ENCODE data around the gene KPNA1.

Gene KPNA1

DNA sequence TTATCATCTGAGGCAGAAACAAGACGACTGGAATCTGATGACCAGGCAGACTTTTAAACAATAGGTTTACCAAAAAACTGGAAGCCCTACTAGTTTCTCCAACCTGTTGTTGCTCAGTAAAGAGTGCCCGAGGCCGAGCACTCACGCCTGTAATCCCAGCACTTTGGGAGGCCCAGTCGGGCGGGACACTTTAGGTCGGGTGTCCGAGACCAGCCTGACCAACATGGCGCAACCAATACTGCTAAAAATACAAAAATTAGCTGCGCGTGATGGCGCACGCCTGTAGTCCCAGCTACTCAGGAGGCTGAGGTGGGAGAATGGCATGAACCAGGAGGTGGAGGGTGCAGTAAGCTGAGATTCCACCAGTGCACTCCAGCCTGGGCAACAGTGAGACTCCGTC, 97.8 kb downstream of the KPNA1 start:
- DNase-seq (ENCODE audit: low read depth): no peak
- H3K4me3 ChIP-seq (ENCODE audit: low read depth, low read length): peak overlapping the region; percentile 95
- no peak for TF ChIP-seq MAX (IDR thresholded peaks at IDR 0.05; ENCODE audit: low read depth, low read length)
- TF ChIP-seq MYC (IDR thresholded peaks at IDR 0.05; ENCODE audit: low read depth, low read length): no peak
- TF ChIP-seq POLR2A (IDR thresholded peaks at IDR 0.05; ENCODE audit: extremely low read depth, insufficient read length): no peak
- TF ChIP-seq CTCF (IDR thresholded peaks at IDR 0.05; ENCODE audit: low read depth, low read length): no peak

DNA sequence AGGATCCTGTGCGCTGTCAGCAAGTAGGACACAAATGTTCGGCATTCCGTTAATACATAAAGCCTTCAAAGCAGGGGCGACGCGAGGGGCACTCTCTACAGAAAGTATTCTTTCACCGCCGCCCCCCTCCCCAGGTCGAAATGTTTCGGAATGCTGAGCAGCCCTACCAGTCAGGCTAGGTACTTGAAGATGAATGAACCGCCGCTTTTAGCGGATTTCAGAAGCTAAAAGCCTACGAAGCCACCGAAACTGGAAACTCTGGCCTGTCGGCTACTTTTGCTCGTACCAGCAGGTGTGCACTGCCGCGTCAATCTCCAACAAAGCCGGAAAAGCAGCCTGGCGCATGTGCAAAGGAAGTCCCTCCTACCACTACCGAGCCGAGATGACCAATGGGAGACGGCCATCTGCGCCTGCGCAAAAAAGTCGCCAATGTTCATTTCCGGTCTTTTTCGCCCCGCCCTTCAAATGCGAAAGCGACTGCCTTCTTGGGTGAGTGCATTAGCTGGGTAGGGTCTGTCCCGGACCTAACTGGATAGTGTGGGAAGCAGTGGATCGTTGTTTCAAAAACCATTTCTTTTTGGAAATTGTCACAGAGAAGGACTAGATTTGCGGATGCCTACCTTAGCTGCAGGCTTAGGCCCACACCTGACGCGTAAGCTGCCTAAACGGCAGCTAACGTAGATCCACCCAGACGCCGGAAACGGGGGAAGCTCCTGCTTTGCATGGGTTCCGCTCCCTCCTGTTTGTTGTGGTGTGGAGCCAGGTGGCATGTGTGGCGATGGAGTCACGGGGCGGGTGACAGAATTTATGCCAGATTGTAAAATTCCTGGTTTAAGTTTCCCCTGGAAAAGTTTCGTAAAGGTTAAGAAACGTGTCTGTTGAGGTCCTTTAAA, 98.7 kb downstream of the KPNA1 start, which contains the start of gene WDR5B:
WDR5B (minus strand) TSS at position 301 of the 893 bp plus-strand sequence. CDS start 534 bp downstream, outside the sequence.
- H3K4me3 ChIP-seq (ENCODE audit: low read depth, low read length): peak within 1 kb of the TSS; percentile 95
- TF ChIP-seq POLR2A (IDR thresholded peaks at IDR 0.05; ENCODE audit: extremely low read depth, insufficient read length) (peak; percentile 95), MYC (IDR thresholded peaks at IDR 0.05; ENCODE audit: low read depth, low read length) (peak; percentile 85; the same call in 1 of the 2 replicates), MAX (IDR thresholded peaks at IDR 0.05; ENCODE audit: low read depth, low read length) (peak; percentile 89), CTCF (IDR thresholded peaks at IDR 0.05; ENCODE audit: low read depth, low read length) (no peak)
- DNase-seq (ENCODE audit: low read depth): peak; percentile 95

- peak; percentile 64 for DNase-seq (ENCODE audit: low read depth)
- H3K4me3 ChIP-seq (ENCODE audit: low read depth, low read length): peak overlapping the region; percentile 95
- TF ChIP-seq MAX (IDR thresholded peaks at IDR 0.05; ENCODE audit: low read depth, low read length) (0 out of 2 replicates have a peak, but pooled peaks have one; percentile 21), POLR2A (IDR thresholded peaks at IDR 0.05; ENCODE audit: extremely low read depth, insufficient read length) (no peak)
Measured at GRCh38 chr3:122415104-122415744, 99.5 kb downstream of the KPNA1 start.

- no peak for DNase-seq (ENCODE audit: low read depth)
- TF ChIP-seq MAX (IDR thresholded peaks at IDR 0.05; ENCODE audit: low read depth, low read length): no peak
- TF ChIP-seq POLR2A (IDR thresholded peaks at IDR 0.05; ENCODE audit: extremely low read depth, insufficient read length): no peak
- no peak for TF ChIP-seq MYC (IDR thresholded peaks at IDR 0.05; ENCODE audit: low read depth, low read length)
- TF ChIP-seq CTCF (IDR thresholded peaks at IDR 0.05; ENCODE audit: low read depth, low read length): no peak
- H3K4me3 ChIP-seq (ENCODE audit: low read depth, low read length): peak overlapping the region; percentile 95
Measured at GRCh38 chr3:122414391-122414790, 100.3 kb downstream of the KPNA1 start.

DNA sequence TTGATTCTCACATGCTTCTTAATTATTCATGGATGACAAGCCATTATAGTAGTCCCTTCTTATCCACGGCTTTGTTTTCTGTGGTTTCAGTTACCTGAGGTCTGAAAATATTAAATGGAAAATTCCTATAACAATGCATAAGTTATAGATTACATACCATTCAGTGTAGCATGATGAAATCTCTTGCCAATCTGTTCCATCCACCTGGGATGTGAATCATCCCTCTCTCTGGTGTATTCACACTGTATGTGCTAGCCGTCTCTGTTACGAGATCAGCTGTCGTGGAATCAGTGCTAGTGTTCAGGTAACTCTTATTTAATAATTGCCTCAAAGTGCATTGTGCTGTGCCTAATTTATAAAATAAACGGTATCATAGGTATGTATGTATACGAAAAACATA, 104.1 kb downstream of the KPNA1 start:
- H3K4me3 ChIP-seq (ENCODE audit: low read depth, low read length): no peak overlapping the region
- no peak for DNase-seq (ENCODE audit: low read depth)
- no peak for TF ChIP-seq MYC (IDR thresholded peaks at IDR 0.05; ENCODE audit: low read depth, low read length)
- no peak for TF ChIP-seq MAX (IDR thresholded peaks at IDR 0.05; ENCODE audit: low read depth, low read length)
- TF ChIP-seq CTCF (IDR thresholded peaks at IDR 0.05; ENCODE audit: low read depth, low read length): no peak
- no peak for TF ChIP-seq POLR2A (IDR thresholded peaks at IDR 0.05; ENCODE audit: extremely low read depth, insufficient read length)

- no peak for DNase-seq (ENCODE audit: low read depth)
- no peak overlapping the region for H3K4me3 ChIP-seq (ENCODE audit: low read depth, low read length)
- TF ChIP-seq POLR2A (IDR thresholded peaks at IDR 0.05; ENCODE audit: extremely low read depth, insufficient read length) (no peak), MYC (IDR thresholded peaks at IDR 0.05; ENCODE audit: low read depth, low read length) (no peak), MAX (IDR thresholded peaks at IDR 0.05; ENCODE audit: low read depth, low read length) (no peak), CTCF (IDR thresholded peaks at IDR 0.05; ENCODE audit: low read depth, low read length) (no peak)
Measured at GRCh38 chr3:122410111-122410510, 104.6 kb downstream of the KPNA1 start.
